GM23338 (cell line): Measurements from ENCODE around the gene GPC6. TPM values are rescaled to one million over a fixed set of nuclear protein-coding genes. Genes with fewer than 3 reads are reported as not detected.

Experiments used
- ATAC-seq: fragments of 200-7000 bp; cut with Tn5 transposase; 3 replicates; pipeline ENCODE4 v1.9.1; 2020
- DNase-seq: peaks from one replicate; pipeline ENCODE4 v3.0.0-alpha.2; 2015; ENCODE audit warnings: low spot score
- H2AFZ ChIP-seq: fragments of 200-600 bp; sonication (generic); 2 replicates; pipeline ENCODE4 v1.8.0; 2016; ENCODE audit warnings: antibody characterized with exemption, mild to moderate bottlenecking, moderate library complexity
- H3F3A ChIP-seq: fragments of 200-600 bp; sonication (generic); replicated peaks from 2 replicates; pipeline ENCODE4 v1.8.0; 2017; ENCODE audit warnings: antibody characterized with exemption, mixed run types, low read depth
- H3K27ac ChIP-seq: fragments of 200-600 bp; sonication (generic); 2 replicates; pipeline ENCODE4 v1.6.1; 2016; ENCODE audit warnings: low read depth
- H3K27me3 ChIP-seq: fragments of 200-600 bp; sonication (generic); 2 replicates; pipeline ENCODE4 v1.8.0; 2016; ENCODE audit warnings: mild to moderate bottlenecking, mixed run types, moderate library complexity; ENCODE audit not compliant: insufficient read depth
- H3K36me3 ChIP-seq: fragments of 200-600 bp; sonication (generic); 2 replicates; pipeline ENCODE4 v1.8.0; 2016; ENCODE audit warnings: mild to moderate bottlenecking; ENCODE audit not compliant: insufficient read depth
- H3K4me1 ChIP-seq: fragments of 200-600 bp; sonication (generic); 2 replicates; pipeline ENCODE4 v1.8.0; 2016; ENCODE audit warnings: mild to moderate bottlenecking, moderate library complexity; ENCODE audit not compliant: insufficient read depth
- H3K4me2 ChIP-seq: fragments of 200-600 bp; sonication (generic); 2 replicates; pipeline ENCODE4 v1.7.1; 2017; ENCODE audit warnings: mixed run types
- H3K4me3 ChIP-seq: fragments of 200-600 bp; sonication (generic); 2 replicates; pipeline ENCODE4 v1.6.1; 2016; ENCODE audit warnings: mixed run types
- H3K79me2 ChIP-seq: fragments of 200-600 bp; sonication (generic); replicated peaks from 2 replicates; pipeline ENCODE4 v1.8.0; 2017; ENCODE audit warnings: mild to moderate bottlenecking; ENCODE audit not compliant: insufficient read depth
- H3K9me2 ChIP-seq: fragments of 200-600 bp; sonication (generic); 2 replicates; pipeline ENCODE4 v1.8.0; 2017; ENCODE audit not compliant: insufficient read depth
- H4K20me1 ChIP-seq: fragments of 200-600 bp; sonication (generic); replicated peaks from 2 replicates; pipeline ENCODE4 v1.8.0; 2017; ENCODE audit warnings: mild to moderate bottlenecking; ENCODE audit not compliant: insufficient read depth
- H3K27ac Mint-ChIP-seq: 2 replicates; pipeline ENCODE4 v1.8.0; 2020; ENCODE audit warnings: inconsistent platforms, mild to moderate bottlenecking, moderate library complexity, mixed read lengths
- H3K27me3 Mint-ChIP-seq: 3 replicates; pipeline ENCODE4 v1.8.0; 2022; ENCODE audit warnings: low read depth, mild to moderate bottlenecking, moderate library complexity, mixed read lengths, inconsistent platforms; ENCODE audit not compliant: insufficient read depth, poor library complexity
- H3K36me3 Mint-ChIP-seq: 3 replicates; pipeline ENCODE4 v1.8.0; 2021; ENCODE audit warnings: low read depth, mild to moderate bottlenecking, inconsistent platforms, moderate library complexity, mixed read lengths
- H3K4me1 Mint-ChIP-seq: 3 replicates; pipeline ENCODE4 v1.8.0; 2020; ENCODE audit warnings: mild to moderate bottlenecking, inconsistent platforms, mixed read lengths
- H3K4me3 Mint-ChIP-seq: 3 replicates; pipeline ENCODE4 v1.8.0; 2021; ENCODE audit warnings: moderate library complexity, mild to moderate bottlenecking, inconsistent platforms, mixed read lengths
- H3K9me3 Mint-ChIP-seq: 3 replicates; pipeline ENCODE4 v1.8.0; 2020; ENCODE audit warnings: moderate library complexity, mild to moderate bottlenecking, inconsistent platforms, mixed read lengths
- CREB1 ChIP-seq: fragments of 250-450 bp; sonication (Bioruptor Pico); IDR thresholded peaks from 2 replicates; pipeline ENCODE4 v1.5.0; 2020; ENCODE audit warnings: low read depth, mild to moderate bottlenecking, moderate library complexity
- EZH2 ChIP-seq: fragments of 200-600 bp; sonication (generic); IDR thresholded peaks from one replicate; pipeline ENCODE4 v1.8.0; 2017; ENCODE audit warnings: antibody characterized with exemption, mild to moderate bottlenecking, low read depth; ENCODE audit not compliant: unreplicated experiment
- EZH2phosphoT487 ChIP-seq: fragments of 200-600 bp; sonication (generic); IDR thresholded peaks from one replicate; pipeline ENCODE4 v1.8.1; 2018; ENCODE audit warnings: antibody characterized with exemption; ENCODE audit not compliant: unreplicated experiment
- JUNB ChIP-seq: IDR thresholded peaks from one replicate; pipeline ENCODE4 v1.6.1; 2016; ENCODE audit warnings: antibody characterized with exemption; ENCODE audit not compliant: unreplicated experiment
- NANOG ChIP-seq: IDR thresholded peaks from 2 replicates; pipeline ENCODE4 v1.6.1; 2016; ENCODE audit warnings: antibody characterized with exemption, borderline replicate concordance
- POLR2AphosphoS5 ChIP-seq: IDR thresholded peaks from 2 replicates; pipeline ENCODE4 v1.6.1; 2016; ENCODE audit warnings: antibody characterized with exemption, low read depth
- STAT1 ChIP-seq: IDR thresholded peaks from one replicate; pipeline ENCODE4 v1.6.1; 2016; ENCODE audit warnings: antibody characterized with exemption; ENCODE audit not compliant: unreplicated experiment
- ZNF114 ChIP-seq: fragments of 250-450 bp; sonication (Bioruptor Pico); IDR thresholded peaks from 2 replicates; pipeline ENCODE4 v1.5.0; 2020; ENCODE audit warnings: mild to moderate bottlenecking, moderate library complexity
- ZNF331 ChIP-seq: fragments of 250-450 bp; sonication (Bioruptor Pico); IDR thresholded peaks from 2 replicates; pipeline ENCODE4 v1.5.0; 2020; ENCODE audit warnings: low read depth, mild to moderate bottlenecking, moderate library complexity
- polyA plus RNA-seq: library from polyadenylated mRNA; unstranded; fragments of >200 nt; fragmentation: Nextera tagmentation; extraction: Ambion mirVana; gene quantifications from 2 replicates; pipeline ENCODE4 v1.2.1, GENCODE V29; 2016
- total RNA-seq: library from RNA; depleted of rRNA; stranded (reverse); fragments of >200 nt; shearing (Covaris generic); gene quantifications from 2 replicates; pipeline ENCODE4 v1.2.3, GENCODE V29; 2014
- TF ChIP-seq, protein P1 (sequence below), 2 experiments: fragments of 200-600 bp in 1 of 2; sonication (generic) in 1 of 2; conservative IDR thresholded peaks; 2 replicates each; pipeline versions ENCODE4 v1.5.1 to v1.6.1; 2016 to 2017; ENCODE audit warnings: antibody characterized with exemption in 2 of 2, low read depth in 2 of 2, mild to moderate bottlenecking in 2 of 2, moderate library complexity in 1 of 2
- TF ChIP-seq, protein P2 (sequence below): IDR thresholded peaks from one replicate; pipeline ENCODE4 v1.6.1; 2018; ENCODE audit warnings: antibody characterized with exemption; ENCODE audit not compliant: unreplicated experiment
- TF ChIP-seq, protein P3 (sequence below): IDR thresholded peaks from 2 replicates; pipeline ENCODE4 v1.6.1; 2016; ENCODE audit warnings: antibody characterized with exemption
- TF ChIP-seq, protein P4 (sequence below): fragments of 250-450 bp; sonication (Bioruptor Pico); IDR thresholded peaks from 2 replicates; pipeline ENCODE4 v1.5.0; 2020; ENCODE audit warnings: mild to moderate bottlenecking, moderate library complexity

GPC6 gene
- total and polyA plus RNA-seq, 2 experiments from 2014 or later, result 6.4 to 28.6 TPM

DNA sequence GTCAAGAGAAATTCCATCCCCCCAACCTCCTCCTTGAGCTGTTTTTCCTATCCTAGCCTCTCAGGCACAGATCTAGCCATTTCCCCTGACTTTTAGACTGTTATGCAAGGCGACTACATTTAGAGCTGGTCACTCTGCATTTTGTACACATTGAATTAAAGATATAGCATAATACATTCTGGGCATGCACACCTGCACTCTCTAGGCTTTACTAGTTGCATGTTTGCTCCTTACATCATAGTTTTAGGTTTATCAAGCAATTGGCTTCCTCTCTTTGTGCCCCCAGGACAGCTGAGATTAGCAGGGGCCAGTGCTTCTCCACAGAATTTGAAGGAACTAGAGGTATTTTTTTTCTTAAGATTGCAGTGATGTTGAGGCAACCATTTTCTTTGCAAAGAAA lies 19.5 kb downstream of the GPC6 start:
- H3K4me1 Mint-ChIP-seq, result peaks cover 56% of the 10 kb centered on the region
- Histone ChIP-seq H3K4me1 (peaks cover 36% of the 10 kb centered on the region), H3K27ac (no peak overlapping the region), H3F3A (no peaks in the 10 kb centered on the region), H4K20me1 (no peaks in the 10 kb centered on the region), H3K27me3 (no peaks in the 10 kb centered on the region), H3K9me2 (peaks cover 8% of the 10 kb centered on the region; the same call in 1 of the 2 replicates), H3K79me2 (peaks cover 89% of the 10 kb centered on the region), H3K4me3 (no peak overlapping the region), H2AFZ (no peak overlapping the region), H3K4me2 (0 out of 2 replicates have a peak overlapping the region, but pooled peaks have one; percentile 25), H3K36me3 (no peaks in the 10 kb centered on the region)
- no peaks in the 10 kb centered on the region for H3K9me3 Mint-ChIP-seq
- H3K36me3 Mint-ChIP-seq, result peaks cover 13% of the 10 kb centered on the region; the same call in 2 of the 3 replicates
- ATAC-seq (no peak), DNase-seq (no peak)
- H3K27ac Mint-ChIP-seq, result no peak overlapping the region
- no peak overlapping the region for H3K4me3 Mint-ChIP-seq
- TF ChIP-seq, protein P1, sequence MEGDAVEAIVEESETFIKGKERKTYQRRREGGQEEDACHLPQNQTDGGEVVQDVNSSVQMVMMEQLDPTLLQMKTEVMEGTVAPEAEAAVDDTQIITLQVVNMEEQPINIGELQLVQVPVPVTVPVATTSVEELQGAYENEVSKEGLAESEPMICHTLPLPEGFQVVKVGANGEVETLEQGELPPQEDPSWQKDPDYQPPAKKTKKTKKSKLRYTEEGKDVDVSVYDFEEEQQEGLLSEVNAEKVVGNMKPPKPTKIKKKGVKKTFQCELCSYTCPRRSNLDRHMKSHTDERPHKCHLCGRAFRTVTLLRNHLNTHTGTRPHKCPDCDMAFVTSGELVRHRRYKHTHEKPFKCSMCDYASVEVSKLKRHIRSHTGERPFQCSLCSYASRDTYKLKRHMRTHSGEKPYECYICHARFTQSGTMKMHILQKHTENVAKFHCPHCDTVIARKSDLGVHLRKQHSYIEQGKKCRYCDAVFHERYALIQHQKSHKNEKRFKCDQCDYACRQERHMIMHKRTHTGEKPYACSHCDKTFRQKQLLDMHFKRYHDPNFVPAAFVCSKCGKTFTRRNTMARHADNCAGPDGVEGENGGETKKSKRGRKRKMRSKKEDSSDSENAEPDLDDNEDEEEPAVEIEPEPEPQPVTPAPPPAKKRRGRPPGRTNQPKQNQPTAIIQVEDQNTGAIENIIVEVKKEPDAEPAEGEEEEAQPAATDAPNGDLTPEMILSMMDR (conservative IDR thresholded peaks at IDR 0.05; ENCODE audit: low read depth in 2 of 2), result no peak
- TF ChIP-seq CREB1 (no peak), ZNF331 (CRISPR knock-in tag) (no peak), JUNB (no peak), ZNF114 (CRISPR knock-in tag) (no peak), NANOG (no peak), STAT1 (no peak), EZH2phosphoT487 (no peak), EZH2 (no peak), POLR2AphosphoS5 (no peak)
- TF ChIP-seq, protein P2, sequence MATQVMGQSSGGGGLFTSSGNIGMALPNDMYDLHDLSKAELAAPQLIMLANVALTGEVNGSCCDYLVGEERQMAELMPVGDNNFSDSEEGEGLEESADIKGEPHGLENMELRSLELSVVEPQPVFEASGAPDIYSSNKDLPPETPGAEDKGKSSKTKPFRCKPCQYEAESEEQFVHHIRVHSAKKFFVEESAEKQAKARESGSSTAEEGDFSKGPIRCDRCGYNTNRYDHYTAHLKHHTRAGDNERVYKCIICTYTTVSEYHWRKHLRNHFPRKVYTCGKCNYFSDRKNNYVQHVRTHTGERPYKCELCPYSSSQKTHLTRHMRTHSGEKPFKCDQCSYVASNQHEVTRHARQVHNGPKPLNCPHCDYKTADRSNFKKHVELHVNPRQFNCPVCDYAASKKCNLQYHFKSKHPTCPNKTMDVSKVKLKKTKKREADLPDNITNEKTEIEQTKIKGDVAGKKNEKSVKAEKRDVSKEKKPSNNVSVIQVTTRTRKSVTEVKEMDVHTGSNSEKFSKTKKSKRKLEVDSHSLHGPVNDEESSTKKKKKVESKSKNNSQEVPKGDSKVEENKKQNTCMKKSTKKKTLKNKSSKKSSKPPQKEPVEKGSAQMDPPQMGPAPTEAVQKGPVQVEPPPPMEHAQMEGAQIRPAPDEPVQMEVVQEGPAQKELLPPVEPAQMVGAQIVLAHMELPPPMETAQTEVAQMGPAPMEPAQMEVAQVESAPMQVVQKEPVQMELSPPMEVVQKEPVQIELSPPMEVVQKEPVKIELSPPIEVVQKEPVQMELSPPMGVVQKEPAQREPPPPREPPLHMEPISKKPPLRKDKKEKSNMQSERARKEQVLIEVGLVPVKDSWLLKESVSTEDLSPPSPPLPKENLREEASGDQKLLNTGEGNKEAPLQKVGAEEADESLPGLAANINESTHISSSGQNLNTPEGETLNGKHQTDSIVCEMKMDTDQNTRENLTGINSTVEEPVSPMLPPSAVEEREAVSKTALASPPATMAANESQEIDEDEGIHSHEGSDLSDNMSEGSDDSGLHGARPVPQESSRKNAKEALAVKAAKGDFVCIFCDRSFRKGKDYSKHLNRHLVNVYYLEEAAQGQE, result no peak
- TF ChIP-seq, protein P3, sequence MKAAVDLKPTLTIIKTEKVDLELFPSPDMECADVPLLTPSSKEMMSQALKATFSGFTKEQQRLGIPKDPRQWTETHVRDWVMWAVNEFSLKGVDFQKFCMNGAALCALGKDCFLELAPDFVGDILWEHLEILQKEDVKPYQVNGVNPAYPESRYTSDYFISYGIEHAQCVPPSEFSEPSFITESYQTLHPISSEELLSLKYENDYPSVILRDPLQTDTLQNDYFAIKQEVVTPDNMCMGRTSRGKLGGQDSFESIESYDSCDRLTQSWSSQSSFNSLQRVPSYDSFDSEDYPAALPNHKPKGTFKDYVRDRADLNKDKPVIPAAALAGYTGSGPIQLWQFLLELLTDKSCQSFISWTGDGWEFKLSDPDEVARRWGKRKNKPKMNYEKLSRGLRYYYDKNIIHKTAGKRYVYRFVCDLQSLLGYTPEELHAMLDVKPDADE, result no peak
- TF ChIP-seq, protein P4, sequence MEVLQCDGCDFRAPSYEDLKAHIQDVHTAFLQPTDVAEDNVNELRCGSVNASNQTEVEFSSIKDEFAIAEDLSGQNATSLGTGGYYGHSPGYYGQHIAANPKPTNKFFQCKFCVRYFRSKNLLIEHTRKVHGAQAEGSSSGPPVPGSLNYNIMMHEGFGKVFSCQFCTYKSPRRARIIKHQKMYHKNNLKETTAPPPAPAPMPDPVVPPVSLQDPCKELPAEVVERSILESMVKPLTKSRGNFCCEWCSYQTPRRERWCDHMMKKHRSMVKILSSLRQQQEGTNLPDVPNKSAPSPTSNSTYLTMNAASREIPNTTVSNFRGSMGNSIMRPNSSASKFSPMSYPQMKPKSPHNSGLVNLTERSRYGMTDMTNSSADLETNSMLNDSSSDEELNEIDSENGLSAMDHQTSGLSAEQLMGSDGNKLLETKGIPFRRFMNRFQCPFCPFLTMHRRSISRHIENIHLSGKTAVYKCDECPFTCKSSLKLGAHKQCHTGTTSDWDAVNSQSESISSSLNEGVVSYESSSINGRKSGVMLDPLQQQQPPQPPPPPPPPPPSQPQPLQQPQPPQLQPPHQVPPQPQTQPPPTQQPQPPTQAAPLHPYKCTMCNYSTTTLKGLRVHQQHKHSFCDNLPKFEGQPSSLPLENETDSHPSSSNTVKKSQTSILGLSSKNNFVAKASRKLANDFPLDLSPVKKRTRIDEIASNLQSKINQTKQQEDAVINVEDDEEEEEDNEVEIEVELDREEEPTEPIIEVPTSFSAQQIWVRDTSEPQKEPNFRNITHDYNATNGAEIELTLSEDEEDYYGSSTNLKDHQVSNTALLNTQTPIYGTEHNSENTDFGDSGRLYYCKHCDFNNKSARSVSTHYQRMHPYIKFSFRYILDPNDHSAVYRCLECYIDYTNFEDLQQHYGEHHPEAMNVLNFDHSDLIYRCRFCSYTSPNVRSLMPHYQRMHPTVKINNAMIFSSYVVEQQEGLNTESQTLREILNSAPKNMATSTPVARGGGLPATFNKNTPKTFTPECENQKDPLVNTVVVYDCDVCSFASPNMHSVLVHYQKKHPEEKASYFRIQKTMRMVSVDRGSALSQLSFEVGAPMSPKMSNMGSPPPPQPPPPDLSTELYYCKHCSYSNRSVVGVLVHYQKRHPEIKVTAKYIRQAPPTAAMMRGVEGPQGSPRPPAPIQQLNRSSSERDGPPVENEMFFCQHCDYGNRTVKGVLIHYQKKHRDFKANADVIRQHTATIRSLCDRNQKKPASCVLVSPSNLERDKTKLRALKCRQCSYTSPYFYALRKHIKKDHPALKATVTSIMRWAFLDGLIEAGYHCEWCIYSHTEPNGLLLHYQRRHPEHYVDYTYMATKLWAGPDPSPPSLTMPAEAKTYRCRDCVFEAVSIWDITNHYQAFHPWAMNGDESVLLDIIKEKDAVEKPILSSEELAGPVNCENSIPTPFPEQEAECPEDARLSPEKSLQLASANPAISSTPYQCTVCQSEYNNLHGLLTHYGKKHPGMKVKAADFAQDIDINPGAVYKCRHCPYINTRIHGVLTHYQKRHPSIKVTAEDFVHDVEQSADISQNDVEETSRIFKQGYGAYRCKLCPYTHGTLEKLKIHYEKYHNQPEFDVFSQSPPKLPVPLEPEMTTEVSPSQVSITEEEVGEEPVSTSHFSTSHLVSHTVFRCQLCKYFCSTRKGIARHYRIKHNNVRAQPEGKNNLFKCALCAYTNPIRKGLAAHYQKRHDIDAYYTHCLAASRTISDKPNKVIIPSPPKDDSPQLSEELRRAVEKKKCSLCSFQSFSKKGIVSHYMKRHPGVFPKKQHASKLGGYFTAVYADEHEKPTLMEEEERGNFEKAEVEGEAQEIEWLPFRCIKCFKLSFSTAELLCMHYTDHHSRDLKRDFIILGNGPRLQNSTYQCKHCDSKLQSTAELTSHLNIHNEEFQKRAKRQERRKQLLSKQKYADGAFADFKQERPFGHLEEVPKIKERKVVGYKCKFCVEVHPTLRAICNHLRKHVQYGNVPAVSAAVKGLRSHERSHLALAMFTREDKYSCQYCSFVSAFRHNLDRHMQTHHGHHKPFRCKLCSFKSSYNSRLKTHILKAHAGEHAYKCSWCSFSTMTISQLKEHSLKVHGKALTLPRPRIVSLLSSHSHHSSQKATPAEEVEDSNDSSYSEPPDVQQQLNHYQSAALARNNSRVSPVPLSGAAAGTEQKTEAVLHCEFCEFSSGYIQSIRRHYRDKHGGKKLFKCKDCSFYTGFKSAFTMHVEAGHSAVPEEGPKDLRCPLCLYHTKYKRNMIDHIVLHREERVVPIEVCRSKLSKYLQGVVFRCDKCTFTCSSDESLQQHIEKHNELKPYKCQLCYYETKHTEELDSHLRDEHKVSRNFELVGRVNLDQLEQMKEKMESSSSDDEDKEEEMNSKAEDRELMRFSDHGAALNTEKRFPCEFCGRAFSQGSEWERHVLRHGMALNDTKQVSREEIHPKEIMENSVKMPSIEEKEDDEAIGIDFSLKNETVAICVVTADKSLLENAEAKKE (CRISPR knock-in tag), result no peak
- H3K27me3 Mint-ChIP-seq, result peaks cover 5% of the 10 kb centered on the region
